DND-41 (cell line): ENCODE results near the gene CTSC.

ENCODE experiments used
- EZH2 ChIP-seq: IDR thresholded peaks from 3 replicates; pipeline ENCODE4 v1.6.1; 2012; ENCODE audit warnings: borderline replicate concordance, low read depth, mild to moderate bottlenecking, moderate library complexity, low read length, inconsistent platforms; ENCODE audit not compliant: severe bottlenecking
- TF ChIP-seq, protein P1 (sequence below): IDR thresholded peaks from 2 replicates; pipeline ENCODE4 v1.5.1; 2012; ENCODE audit warnings: borderline replicate concordance, low read length, moderate library complexity, mild to moderate bottlenecking; ENCODE audit not compliant: poor library complexity, severe bottlenecking; ENCODE audit errors: extremely low read depth

DNA sequence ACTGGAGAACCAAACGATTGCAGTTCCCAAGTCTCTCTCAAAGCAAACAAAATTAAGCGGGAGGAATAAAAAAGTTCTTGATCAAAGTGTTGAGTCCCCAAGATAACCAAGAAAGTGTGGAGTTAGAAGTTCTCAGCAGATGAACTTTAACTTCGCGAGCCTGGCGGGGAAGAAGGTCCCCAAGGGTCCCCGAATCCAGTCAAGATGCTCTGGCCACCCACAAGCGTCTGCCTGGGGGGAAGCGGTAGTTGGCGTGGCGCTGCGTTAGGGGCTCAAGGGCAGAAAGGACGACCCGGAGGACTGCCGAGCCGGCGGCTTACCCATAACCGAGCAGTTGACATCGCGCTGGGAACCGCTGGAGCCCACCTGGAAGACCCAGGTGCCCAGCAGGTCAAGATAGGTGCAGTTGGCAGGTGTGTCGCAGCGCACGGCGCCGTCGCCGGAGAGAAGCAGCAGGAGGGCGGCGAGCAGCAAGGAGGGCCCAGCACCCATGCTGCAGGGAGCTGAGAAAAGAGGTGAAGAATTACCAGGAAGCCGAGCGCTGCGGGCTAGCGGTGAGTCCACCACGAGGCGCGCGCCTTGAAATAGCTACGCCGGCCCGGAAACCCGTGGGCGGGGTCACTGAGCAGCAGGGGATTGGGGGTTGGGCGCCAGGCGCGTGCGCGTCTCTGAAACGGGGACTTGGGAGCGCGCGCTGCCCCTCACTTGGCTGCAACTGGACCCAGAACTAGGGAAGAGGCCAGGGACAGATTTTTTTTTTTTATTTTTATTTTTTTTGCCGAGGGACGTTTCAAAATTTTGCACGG, at the start of gene CTSC:
- TF ChIP-seq, protein P1, sequence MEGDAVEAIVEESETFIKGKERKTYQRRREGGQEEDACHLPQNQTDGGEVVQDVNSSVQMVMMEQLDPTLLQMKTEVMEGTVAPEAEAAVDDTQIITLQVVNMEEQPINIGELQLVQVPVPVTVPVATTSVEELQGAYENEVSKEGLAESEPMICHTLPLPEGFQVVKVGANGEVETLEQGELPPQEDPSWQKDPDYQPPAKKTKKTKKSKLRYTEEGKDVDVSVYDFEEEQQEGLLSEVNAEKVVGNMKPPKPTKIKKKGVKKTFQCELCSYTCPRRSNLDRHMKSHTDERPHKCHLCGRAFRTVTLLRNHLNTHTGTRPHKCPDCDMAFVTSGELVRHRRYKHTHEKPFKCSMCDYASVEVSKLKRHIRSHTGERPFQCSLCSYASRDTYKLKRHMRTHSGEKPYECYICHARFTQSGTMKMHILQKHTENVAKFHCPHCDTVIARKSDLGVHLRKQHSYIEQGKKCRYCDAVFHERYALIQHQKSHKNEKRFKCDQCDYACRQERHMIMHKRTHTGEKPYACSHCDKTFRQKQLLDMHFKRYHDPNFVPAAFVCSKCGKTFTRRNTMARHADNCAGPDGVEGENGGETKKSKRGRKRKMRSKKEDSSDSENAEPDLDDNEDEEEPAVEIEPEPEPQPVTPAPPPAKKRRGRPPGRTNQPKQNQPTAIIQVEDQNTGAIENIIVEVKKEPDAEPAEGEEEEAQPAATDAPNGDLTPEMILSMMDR, result peak; percentile 14
- no peak for TF ChIP-seq EZH2
